ENCODE results near the gene DIAPH2.

DNA sequence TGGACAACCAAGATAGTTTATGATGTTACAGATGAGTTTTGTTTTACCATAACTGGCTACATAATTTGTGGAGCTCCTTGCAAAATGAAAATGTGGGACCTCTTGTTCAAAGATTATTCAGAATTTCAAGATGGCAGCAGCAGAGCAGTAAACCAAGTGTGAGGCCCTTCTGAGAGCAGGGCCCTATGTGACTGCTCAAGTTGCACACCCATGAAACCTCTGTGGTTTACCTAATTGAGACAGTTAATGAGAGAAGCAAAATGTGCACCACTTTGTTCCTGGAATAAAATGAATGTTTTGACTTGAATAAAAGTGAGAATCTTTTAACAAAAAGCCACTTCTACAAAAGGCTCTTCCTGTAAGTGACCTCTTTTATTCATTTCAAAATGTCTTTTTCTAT, 718.3 kb downstream of the DIAPH2 start:
- TF ChIP-seq EZH2 (IDR thresholded peaks at IDR 0.05; ENCODE audit: borderline replicate concordance, insufficient read depth, low read depth, low read length, poor library complexity, severe bottlenecking), result no peak
- TF ChIP-seq, protein P1, sequence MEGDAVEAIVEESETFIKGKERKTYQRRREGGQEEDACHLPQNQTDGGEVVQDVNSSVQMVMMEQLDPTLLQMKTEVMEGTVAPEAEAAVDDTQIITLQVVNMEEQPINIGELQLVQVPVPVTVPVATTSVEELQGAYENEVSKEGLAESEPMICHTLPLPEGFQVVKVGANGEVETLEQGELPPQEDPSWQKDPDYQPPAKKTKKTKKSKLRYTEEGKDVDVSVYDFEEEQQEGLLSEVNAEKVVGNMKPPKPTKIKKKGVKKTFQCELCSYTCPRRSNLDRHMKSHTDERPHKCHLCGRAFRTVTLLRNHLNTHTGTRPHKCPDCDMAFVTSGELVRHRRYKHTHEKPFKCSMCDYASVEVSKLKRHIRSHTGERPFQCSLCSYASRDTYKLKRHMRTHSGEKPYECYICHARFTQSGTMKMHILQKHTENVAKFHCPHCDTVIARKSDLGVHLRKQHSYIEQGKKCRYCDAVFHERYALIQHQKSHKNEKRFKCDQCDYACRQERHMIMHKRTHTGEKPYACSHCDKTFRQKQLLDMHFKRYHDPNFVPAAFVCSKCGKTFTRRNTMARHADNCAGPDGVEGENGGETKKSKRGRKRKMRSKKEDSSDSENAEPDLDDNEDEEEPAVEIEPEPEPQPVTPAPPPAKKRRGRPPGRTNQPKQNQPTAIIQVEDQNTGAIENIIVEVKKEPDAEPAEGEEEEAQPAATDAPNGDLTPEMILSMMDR (IDR thresholded peaks at IDR 0.05), result no peak

Measured in B cell (primary cell).